ENCODE data around the gene LCNL1. TPM values are rescaled to one million over a fixed set of nuclear protein-coding genes. Genes with fewer than 3 reads are reported as not detected.

Gene LCNL1
- total and polyA plus RNA-seq, 12 donors = 0.06 to 10.5 (median 0.78) TPM; not detected in 2

- no peaks in the 10 kb centered on the region for H3K4me1 ChIP-seq (replicated peaks in 1 of 2)
- 82 to 94% (median 92%) methylated on average over 2 to 22 of the region's 22 CpGs for WGBS, 4 donors
- H3K4me3 ChIP-seq = no peak overlapping the region
- H3K9me3 ChIP-seq (replicated peaks in 1 of 3) = no peaks in the 10 kb centered on the region
- H3K36me3 ChIP-seq (replicated peaks in 1 of 2) = peaks cover 0 to 14% of the 10 kb centered on the region in 2 donors
- TF ChIP-seq POLR2A (IDR thresholded peaks at IDR 0.05) = no peak
- TF ChIP-seq, protein P1, sequence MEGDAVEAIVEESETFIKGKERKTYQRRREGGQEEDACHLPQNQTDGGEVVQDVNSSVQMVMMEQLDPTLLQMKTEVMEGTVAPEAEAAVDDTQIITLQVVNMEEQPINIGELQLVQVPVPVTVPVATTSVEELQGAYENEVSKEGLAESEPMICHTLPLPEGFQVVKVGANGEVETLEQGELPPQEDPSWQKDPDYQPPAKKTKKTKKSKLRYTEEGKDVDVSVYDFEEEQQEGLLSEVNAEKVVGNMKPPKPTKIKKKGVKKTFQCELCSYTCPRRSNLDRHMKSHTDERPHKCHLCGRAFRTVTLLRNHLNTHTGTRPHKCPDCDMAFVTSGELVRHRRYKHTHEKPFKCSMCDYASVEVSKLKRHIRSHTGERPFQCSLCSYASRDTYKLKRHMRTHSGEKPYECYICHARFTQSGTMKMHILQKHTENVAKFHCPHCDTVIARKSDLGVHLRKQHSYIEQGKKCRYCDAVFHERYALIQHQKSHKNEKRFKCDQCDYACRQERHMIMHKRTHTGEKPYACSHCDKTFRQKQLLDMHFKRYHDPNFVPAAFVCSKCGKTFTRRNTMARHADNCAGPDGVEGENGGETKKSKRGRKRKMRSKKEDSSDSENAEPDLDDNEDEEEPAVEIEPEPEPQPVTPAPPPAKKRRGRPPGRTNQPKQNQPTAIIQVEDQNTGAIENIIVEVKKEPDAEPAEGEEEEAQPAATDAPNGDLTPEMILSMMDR (IDR thresholded peaks at IDR 0.05) = no peak
- DNase-seq = no peak
- H3K27me3 ChIP-seq = no peaks in the 10 kb centered on the region
- no peak overlapping the region for H3K27ac ChIP-seq
- intact Hi-C loops (cut with DNase I) = no loop called here
These were observed 25.5 kb downstream of the LCNL1 start for GRCh38 chr9:137008312-137008711.

GRCh38 chr9:137009217-137009616, 26.4 kb downstream of the LCNL1 start:
- H3K27ac ChIP-seq = no peak overlapping the region
- TF ChIP-seq POLR2A (IDR thresholded peaks at IDR 0.05) = no peak
- DNase-seq = no peak
- no peaks in the 10 kb centered on the region for H3K27me3 ChIP-seq
- intact Hi-C loops (cut with DNase I) = no loop called here
- no peaks in the 10 kb centered on the region for H3K9me3 ChIP-seq (replicated peaks in 1 of 3)
- no peak overlapping the region for H3K4me3 ChIP-seq
- H3K4me1 ChIP-seq (replicated peaks in 1 of 2) = no peaks in the 10 kb centered on the region
- H3K36me3 ChIP-seq (replicated peaks in 1 of 2) = peaks cover 0 to 16% of the 10 kb centered on the region in 2 donors
- WGBS, 4 donors = 91 to 100% (median 94%) methylated on average over 6 to 18 of the region's 18 CpGs

GRCh38 chr9:137009938-137010732, 27.3 kb downstream of the LCNL1 start:
- TF ChIP-seq, protein P1 (IDR thresholded peaks at IDR 0.05) = no peak
- no peak for TF ChIP-seq POLR2A (IDR thresholded peaks at IDR 0.05)
- Histone ChIP-seq H3K4me3 (no peak overlapping the region), H3K4me1 (replicated peaks in 1 of 2) (no peaks in the 10 kb centered on the region), H3K27ac (no peak overlapping the region), H3K9me3 (replicated peaks in 1 of 3) (no peaks in the 10 kb centered on the region), H3K27me3 (no peaks in the 10 kb centered on the region), H3K36me3 (replicated peaks in 1 of 2) (peaks cover 0 to 24% of the 10 kb centered on the region in 2 donors)
- 95 to 99% (median 96%) methylated on average over 19 to 49 of the region's 49 CpGs for WGBS, 4 donors
- intact Hi-C loops (cut with DNase I) = no loop called here
- DNase-seq = no peak

GRCh38 chr9:137011156-137011555, 28.4 kb downstream of the LCNL1 start:
- 92 to 97% (median 95%) methylated on average over 10 to 24 of the region's 24 CpGs for WGBS, 4 donors

More at GRCh38 chr9:137011156-137011555, 28.4 kb downstream of the LCNL1 start:
- peaks cover 0 to 34% of the 10 kb centered on the region in 2 donors for H3K36me3 ChIP-seq (replicated peaks in 1 of 2)
- no peak overlapping the region for H3K4me3 ChIP-seq
- TF ChIP-seq, protein P1 (IDR thresholded peaks at IDR 0.05) = no peak
- no peak for TF ChIP-seq POLR2A (IDR thresholded peaks at IDR 0.05)
- DNase-seq = no peak
- H3K27me3 ChIP-seq = no peaks in the 10 kb centered on the region
- H3K4me1 ChIP-seq (replicated peaks in 1 of 2) = no peaks in the 10 kb centered on the region
- H3K9me3 ChIP-seq (replicated peaks in 1 of 3) = no peaks in the 10 kb centered on the region
- intact Hi-C loops (cut with DNase I) = no loop called here
- no peak overlapping the region for H3K27ac ChIP-seq
